MM.1S (cell line): ENCODE measurements around the gene TANK.

ENCODE experiments used
- DNase-seq: peaks from one replicate; pipeline ENCODE4 v3.0.0-alpha.2; 2015
- H2AFZ ChIP-seq: fragments of 300-600 bp; sonication (generic); 2 replicates; pipeline ENCODE4 v1.6.0; 2016; ENCODE audit warnings: antibody characterized with exemption, low read length
- H3F3A ChIP-seq: fragments of 300-600 bp; sonication (generic); 2 replicates; pipeline ENCODE4 v1.6.1; 2016; ENCODE audit warnings: mild to moderate bottlenecking, antibody characterized with exemption, low read length, moderate library complexity, mixed read lengths; ENCODE audit not compliant: insufficient read depth
- H3K27ac ChIP-seq: fragments of 300-600 bp; sonication (generic); 2 replicates; pipeline ENCODE4 v1.5.1; 2016; ENCODE audit warnings: mild to moderate bottlenecking, low read length
- H3K27me3 ChIP-seq: fragments of 300-600 bp; sonication (generic); replicated peaks from 2 replicates; pipeline ENCODE4 v1.6.0; 2016; ENCODE audit warnings: low read length; ENCODE audit not compliant: insufficient read depth
- H3K36me3 ChIP-seq: fragments of 300-600 bp; sonication (generic); replicated peaks from 2 replicates; pipeline ENCODE4 v1.6.1; 2016; ENCODE audit warnings: mild to moderate bottlenecking, low read length, mixed read lengths; ENCODE audit not compliant: insufficient read depth
- H3K4me1 ChIP-seq: fragments of 300-600 bp; sonication (generic); 2 replicates; pipeline ENCODE4 v1.6.1; 2016; ENCODE audit warnings: low read length, mixed read lengths
- H3K4me2 ChIP-seq: fragments of 300-600 bp; sonication (generic); 2 replicates; pipeline ENCODE4 v1.6.0; 2016; ENCODE audit warnings: low read depth, low read length
- H3K4me3 ChIP-seq: fragments of 300-600 bp; sonication (generic); 2 replicates; pipeline ENCODE4 v1.5.1; 2016; ENCODE audit warnings: low read length, mixed read lengths
- H3K79me2 ChIP-seq: fragments of 300-600 bp; sonication (generic); 2 replicates; pipeline ENCODE4 v1.6.1; 2016; ENCODE audit warnings: mixed run types, low read length, mixed read lengths
- H3K9ac ChIP-seq: fragments of 300-600 bp; sonication (generic); 2 replicates; pipeline ENCODE4 v1.6.1; 2016; ENCODE audit warnings: low read length, mixed read lengths
- H3K9me2 ChIP-seq: fragments of 300-600 bp; sonication (generic); replicated peaks from 2 replicates; pipeline ENCODE4 v1.6.1; 2016; ENCODE audit warnings: mild to moderate bottlenecking, low read length, mixed read lengths; ENCODE audit not compliant: insufficient read depth
- H3K9me3 ChIP-seq: fragments of 300-600 bp; sonication (generic); replicated peaks from 2 replicates; pipeline ENCODE4 v1.6.1; 2016; ENCODE audit warnings: mild to moderate bottlenecking, low read length, mixed read lengths; ENCODE audit not compliant: insufficient read depth
- H4K20me1 ChIP-seq: fragments of 300-600 bp; sonication (generic); 2 replicates; pipeline ENCODE4 v1.6.1; 2016; ENCODE audit warnings: mild to moderate bottlenecking, low read length, moderate library complexity, mixed read lengths; ENCODE audit not compliant: insufficient read depth
- CTCF ChIP-seq: fragments of 300-600 bp; sonication (generic); IDR thresholded peaks from 2 replicates; pipeline ENCODE4 v1.5.1; 2016; ENCODE audit warnings: antibody characterized with exemption, low read length, mixed read lengths
- EZH2 ChIP-seq: fragments of 300-600 bp; sonication (generic); optimal IDR thresholded peaks from 2 replicates; pipeline ENCODE3; 2017; ENCODE audit warnings: low read depth, mild to moderate bottlenecking, antibody characterized with exemption, low read length, mixed read lengths
- EZH2phosphoT487 ChIP-seq: fragments of 300-600 bp; sonication (generic); IDR thresholded peaks from 2 replicates; pipeline ENCODE4 v1.6.1; 2018; ENCODE audit warnings: antibody characterized with exemption, low read length

The TANK gene

GRCh38 chr2:161206471-161207032 is 46.3 kb downstream of the TANK start:
- Histone ChIP-seq H3K4me2 (no peak overlapping the region), H3K4me1 (no peaks in the 10 kb centered on the region), H3K36me3 (no peaks in the 10 kb centered on the region), H3K27ac (no peak overlapping the region), H3K27me3 (no peaks in the 10 kb centered on the region), H3K4me3 (no peak overlapping the region), H2AFZ (no peak overlapping the region), H3K9me3 (no peaks in the 10 kb centered on the region), H3K79me2 (no peaks in the 10 kb centered on the region), H3F3A (no peaks in the 10 kb centered on the region), H4K20me1 (no peaks in the 10 kb centered on the region), H3K9ac (no peak overlapping the region), H3K9me2 (no peaks in the 10 kb centered on the region)
- DNase-seq = no peak
- TF ChIP-seq EZH2 (no peak), CTCF (no peak), EZH2phosphoT487 (no peak)

GRCh38 chr2:161207941-161208340 is 47.7 kb downstream of the TANK start:
- Histone ChIP-seq H2AFZ (no peak overlapping the region), H3K27me3 (no peaks in the 10 kb centered on the region), H3K4me2 (no peak overlapping the region), H4K20me1 (no peaks in the 10 kb centered on the region), H3K27ac (no peak overlapping the region), H3K9me2 (no peaks in the 10 kb centered on the region), H3K9ac (no peak overlapping the region), H3F3A (no peaks in the 10 kb centered on the region), H3K79me2 (no peaks in the 10 kb centered on the region), H3K4me3 (no peak overlapping the region), H3K9me3 (no peaks in the 10 kb centered on the region), H3K36me3 (no peaks in the 10 kb centered on the region), H3K4me1 (no peaks in the 10 kb centered on the region)
- DNase-seq = no peak
- TF ChIP-seq EZH2 = no peak
- no peak for TF ChIP-seq EZH2phosphoT487
- TF ChIP-seq CTCF = no peak

GRCh38 chr2:161208527-161209139 is 48.4 kb downstream of the TANK start:
- Histone ChIP-seq H3K36me3 (no peaks in the 10 kb centered on the region), H3K4me3 (no peak overlapping the region), H3K4me1 (no peaks in the 10 kb centered on the region), H3K4me2 (no peak overlapping the region), H3K79me2 (no peaks in the 10 kb centered on the region), H4K20me1 (no peaks in the 10 kb centered on the region), H3K27ac (no peak overlapping the region), H2AFZ (no peak overlapping the region), H3F3A (no peaks in the 10 kb centered on the region), H3K27me3 (no peaks in the 10 kb centered on the region), H3K9me3 (no peaks in the 10 kb centered on the region), H3K9ac (no peak overlapping the region), H3K9me2 (no peaks in the 10 kb centered on the region)
- DNase-seq = no peak
- TF ChIP-seq EZH2 (no peak), EZH2phosphoT487 (no peak), CTCF (no peak)
